GM19240 (cell line): ENCODE measurements around the gene JSRP1.

Source experiments
- DNase-seq: peaks from one replicate; pipeline ENCODE4 v3.0.0; 2011; ENCODE audit warnings: low spot score; ENCODE audit not compliant: insufficient read length

Gene JSRP1

DNA sequence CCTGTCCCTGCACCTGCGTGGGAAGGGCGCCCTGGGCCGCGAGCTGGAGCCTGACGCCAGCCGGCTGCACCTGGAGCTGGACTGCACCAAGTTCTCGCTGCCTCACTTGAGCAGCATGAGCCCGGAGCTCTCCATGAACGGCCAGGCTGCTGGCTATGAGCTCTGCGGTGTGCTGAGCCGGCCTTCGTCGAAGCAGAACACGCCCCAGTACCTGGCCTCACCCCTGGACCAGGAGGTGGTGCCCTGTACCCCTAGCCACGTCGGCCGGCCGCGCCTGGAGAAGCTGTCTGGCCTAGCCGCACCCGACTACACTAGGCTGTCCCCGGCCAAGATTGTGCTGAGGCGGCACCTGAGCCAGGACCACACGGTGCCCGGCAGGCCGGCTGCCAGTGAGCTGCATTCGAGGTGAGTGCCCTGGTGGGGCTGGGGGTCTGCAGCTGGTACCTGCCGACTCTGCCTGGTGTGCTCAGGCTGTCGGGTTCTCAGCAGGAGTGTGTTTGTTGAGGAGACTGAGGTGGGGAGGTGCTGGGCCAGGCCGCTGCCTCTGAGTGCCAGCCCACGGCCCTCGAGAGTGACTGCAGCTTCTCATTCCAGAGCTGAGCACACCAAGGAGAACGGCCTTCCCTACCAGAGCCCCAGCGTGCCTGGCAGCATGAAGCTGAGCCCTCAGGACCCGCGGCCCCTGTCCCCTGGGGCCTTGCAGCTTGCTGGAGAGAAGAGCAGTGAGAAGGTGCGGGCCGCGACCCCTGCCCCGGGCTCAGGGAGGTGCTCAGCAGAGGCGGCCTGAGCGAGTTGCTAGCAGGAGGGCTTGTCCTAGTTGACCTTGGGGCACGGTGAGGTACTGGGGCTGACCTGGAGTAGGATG is 39.6 kb downstream of the JSRP1 start:
- DNase-seq, result no peak

DNA sequence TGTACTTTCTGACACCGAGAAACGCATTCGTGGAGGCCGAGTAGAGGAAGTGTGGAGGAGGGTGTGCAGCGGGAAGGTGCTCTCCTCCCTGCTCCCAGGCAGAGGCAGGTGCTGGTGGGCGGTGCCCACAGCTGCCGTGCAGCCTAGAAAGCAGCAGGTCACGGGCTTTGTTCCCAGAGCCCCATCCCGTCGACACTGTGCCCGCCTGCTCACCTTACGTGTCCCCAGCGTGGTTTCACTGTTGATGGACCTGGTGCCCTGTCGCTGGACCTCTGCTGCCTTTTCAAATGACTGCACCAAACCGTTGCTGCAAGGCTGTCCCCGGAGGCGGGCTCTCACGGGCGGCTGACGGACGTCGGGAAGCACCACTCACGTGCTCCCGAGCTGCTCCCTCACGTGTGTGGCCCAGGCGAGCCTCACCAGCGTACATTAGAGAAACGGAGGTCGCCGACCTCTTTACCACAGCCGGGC is 40.9 kb downstream of the JSRP1 start:
- no peak for DNase-seq

DNA sequence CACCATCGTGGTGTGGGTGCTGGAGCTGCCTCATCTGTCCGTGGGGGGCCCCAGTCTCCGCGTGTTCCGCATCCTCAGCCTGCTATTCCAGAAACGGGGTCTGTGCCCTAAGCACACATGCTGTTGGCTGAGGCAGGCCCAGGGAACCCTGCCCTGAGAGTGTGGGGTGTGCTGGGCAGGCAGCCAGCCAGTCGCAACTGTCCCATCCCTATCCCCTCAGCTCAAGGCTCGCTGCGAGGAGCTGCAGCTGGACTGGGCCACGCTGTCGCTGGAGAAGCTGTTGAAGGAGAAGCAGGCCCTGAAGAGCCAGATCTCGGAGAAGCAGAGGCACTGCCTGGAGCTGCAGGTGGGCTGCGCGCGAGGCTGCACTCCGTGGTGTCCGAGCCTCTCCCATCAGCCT is 42.0 kb downstream of the JSRP1 start:
- DNase-seq, result no peak

DNA sequence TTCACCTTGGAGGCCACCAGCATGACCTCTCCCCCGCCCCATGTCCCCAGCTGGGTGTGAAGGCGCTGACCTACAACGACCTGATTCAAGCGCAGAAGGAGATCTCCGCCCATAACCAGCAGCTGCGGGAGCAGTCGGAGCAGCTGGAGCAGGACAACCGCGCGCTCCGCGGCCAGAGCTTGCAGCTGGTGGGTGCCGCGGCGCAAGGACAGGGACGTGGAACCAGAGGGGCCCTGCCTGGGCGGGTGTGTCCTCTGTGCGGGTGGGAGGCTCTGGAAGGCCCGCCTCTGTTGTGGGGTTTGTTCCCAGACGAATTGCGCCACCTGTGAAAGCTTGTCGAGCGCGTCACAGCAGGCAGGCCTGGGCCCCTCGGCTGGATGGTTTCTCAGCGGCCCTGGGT is 42.4 kb downstream of the JSRP1 start:
- DNase-seq, result no peak

DNA sequence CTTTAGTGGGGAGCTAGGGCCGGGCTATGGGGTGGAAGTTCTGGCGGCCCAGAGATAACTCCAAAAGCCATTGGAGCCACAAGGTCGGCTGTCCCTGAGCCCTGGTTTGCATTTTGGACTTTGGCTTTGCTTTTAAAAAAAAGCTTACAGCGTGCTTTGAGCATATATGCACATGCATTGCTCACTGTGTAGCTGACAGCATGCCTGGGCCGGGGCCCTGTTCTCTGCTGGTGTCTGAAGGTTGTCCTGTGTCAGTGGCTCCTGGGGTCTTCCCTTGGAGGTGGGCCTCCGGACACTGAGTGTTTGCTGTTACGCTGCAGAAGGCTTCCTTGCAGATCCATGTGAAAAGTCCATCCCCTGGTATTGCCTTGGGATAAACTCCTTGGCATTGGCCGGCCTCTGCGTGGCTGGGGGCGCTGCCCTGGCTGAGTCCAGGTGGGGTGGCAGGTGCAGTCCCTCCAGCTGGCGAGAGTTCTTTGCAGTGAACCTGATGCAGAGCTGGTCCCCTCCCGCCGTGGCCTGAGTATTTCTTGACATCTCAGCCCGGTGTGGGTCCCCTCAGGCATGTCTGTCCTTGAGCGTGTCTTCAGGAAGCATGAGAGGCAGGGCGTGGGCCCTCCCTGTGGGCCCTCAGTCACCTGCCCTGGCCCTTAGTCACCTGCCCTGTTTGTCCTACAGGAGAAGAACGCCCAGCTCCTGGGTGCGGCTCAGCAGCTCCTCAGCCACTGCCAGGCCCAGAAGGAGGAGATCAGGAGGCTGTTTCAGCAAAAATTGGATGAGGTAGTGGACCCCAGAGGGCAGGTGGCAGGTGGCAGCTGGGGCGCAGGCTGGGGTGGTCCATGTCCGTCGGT is 43.1 kb downstream of the JSRP1 start:
- no peak for DNase-seq

DNA sequence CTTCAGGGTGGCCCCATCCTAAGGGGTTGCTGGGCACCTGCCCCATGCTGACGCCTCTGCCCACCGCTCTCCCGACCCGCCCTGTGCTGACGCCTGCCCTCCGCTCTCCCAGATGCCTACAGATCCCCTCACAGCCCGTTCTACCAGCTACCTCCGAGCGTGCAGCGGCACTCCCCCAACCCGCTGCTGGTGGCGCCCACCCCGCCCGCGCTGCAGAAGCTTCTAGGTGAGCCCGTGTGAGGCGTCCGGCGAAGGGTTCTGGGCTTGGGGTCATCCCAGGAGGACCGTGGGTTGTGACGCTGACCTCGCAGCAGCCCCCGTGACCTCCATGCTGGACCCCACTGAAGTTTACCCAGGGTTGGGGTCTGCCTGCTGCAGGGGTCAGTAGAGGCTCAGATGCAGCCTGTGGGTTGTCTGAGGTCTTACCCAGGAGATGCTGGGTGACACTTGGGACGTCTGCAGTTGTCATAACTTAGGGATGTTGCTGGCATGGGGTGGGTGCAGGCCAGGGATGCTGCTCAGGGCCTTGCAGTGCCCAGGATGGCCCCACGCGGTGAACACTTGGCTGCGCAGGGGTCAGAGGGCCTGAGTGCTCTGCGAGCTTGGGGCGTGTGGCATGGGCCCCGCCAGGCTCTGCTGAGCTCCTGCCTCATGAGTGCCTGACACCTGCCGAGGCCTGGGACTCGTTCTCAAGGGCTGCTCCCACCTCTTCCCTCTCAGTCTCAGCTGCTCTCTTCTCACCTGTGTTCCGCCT is 45.1 kb downstream of the JSRP1 start:
- no peak for DNase-seq

DNA sequence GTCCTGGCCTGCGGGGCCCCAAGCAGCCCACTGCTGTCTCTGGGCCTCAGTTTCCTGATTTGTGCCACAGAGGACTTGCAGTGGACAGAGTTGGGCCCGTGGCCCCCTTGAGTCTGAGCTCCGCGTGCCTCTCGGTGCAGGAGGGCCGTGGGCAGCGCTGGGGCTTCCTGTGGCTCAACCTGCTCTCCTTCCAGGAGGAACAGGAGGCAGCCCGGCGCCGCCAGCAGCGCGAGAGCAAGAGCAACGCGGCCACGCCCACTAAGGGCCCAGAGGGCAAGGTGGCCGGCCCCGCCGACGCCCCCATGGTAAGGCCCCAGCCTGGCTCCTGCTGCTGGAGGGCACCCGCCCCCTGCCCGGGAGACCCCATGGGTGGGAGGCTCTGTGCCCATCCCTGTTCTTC is 46.0 kb downstream of the JSRP1 start:
- no peak for DNase-seq

DNA sequence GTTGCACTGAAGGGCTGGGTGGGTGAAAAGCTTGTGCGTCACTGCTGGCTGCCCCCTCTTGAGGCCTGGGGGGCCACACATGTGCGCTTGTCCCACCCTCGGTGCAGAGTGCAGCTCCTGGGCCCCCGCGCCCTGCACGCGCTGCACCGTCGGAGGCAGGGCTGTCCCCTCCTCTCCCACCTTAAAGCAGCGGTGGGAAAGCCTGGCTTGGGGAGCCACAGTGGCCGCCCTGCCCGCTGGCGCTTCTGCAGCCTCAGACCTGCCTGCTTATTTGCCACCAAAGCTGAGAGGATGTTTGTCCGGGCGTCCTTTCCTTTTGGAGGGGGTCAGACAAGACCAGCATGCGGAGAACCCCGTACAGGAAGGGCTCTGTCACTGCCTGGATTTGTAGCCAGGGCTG is 46.8 kb downstream of the JSRP1 start:
- DNase-seq, result no peak

DNA sequence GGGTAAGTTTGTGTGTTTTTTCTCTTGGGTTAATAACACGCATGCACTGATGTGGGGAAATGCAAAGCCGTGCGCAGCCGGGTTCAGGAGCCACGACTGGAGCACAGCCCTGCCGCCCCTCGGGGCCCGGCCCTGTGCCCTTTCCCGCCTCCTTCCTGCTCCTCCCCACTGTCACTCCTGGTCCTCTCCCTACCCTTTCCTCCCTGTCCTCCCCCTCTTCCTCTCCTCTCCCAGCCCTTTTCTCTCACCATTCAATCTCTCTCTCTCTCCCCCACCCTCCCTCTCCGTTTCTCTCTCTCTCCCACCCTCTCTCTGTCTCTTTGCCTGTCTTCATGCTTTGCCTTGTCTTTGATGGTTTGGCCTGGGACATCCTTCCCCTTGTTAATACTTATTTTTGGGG is 47.2 kb downstream of the JSRP1 start:
- no peak for DNase-seq

DNA sequence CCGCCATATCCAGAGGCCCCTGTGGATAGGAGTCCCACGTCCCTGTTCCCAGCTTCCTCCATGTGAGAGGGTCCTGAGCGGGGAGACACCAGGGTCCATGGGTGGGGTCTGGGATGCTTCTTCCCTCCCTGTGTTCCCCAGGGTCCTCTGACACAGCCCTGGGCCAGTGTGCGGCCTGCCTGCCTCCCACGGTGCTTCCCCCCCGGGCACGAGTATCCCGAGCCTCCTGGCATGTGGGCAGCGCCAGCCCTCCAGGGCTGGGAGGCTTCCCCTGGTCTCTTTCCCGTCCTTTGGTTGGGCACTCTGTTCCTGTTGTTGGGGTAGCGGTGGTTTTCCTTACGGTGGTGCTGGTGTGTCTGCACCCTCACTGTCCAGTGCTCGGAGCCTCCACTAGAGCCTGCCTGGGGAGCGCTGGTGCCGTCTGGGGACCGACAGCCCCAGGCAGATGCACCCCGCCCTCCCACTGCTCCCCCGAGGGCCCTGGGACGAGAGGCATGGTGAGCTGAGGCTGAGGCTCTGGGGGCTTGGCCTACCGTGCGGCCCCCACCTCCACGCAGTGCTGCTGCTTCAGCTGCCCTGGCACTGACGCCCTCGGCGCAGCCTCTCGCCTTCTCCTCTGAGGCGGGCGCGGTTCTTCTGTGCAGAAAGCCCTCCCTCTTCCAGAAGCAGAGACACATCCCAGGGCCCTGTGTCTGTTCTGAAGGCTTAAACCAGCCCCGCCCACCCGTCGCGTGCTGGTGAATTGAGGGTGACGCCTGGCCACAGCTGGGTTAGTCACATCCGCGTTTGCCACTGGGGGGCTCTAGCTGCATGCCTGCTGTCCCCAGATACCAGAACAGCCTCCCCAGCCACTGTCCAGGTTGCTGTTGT is 48.0 kb downstream of the JSRP1 start:
- peak; percentile 62 for DNase-seq

DNA sequence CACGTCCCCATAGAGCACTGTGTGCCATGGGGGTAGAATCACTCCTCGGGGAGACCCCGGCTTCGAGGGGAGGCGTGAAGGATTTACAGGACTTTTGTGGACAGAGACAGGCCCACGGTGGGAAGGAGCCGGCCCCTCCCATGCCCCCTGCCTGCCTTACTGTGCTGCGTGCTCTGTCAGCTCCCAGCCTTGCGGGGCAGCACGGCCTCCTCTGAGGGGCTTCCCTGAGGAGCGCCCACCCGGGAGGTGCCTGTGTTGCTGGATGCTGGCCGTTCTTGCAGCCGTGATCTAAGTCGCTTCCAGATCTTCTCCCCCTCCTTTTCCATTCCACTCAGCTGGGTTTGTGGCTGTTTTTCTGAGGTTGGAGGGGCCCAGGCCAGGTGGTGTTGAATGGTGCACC is 49.2 kb downstream of the JSRP1 start:
- no peak for DNase-seq

DNA sequence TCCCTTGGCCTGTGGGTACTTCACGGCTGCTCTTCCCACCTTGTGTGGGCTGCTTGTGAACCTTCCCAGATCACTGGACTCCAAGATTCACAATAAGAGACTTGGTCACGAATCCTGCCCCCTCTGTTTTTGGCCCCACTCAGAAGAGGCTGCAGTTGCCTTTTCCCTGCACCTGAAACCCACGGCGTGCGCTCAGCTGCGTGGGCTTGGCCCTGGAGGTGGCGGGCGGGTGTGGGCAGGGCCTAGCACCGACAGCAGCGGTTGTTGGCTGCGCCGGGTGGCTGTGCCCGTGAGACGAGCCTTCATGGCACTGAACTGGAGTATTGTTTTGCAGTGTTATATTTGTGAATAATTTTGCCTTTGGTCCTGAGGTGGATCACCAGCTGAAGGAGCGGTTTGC is 53.9 kb downstream of the JSRP1 start:
- no peak for DNase-seq
